GM12801 (cell line): ENCODE results near the gene CPEB3.

ENCODE experiments used
- CTCF ChIP-seq: IDR thresholded peaks from one replicate; pipeline ENCODE4 v1.5.1; 2011; ENCODE audit warnings: control low read depth; ENCODE audit not compliant: insufficient read length; ENCODE audit errors: extremely low read depth

CPEB3 gene

GRCh38 chr10:92305133-92306072 is 14.5 kb upstream of the CPEB3 start:
- no peak for TF ChIP-seq CTCF

- no peak for TF ChIP-seq CTCF
Measured at GRCh38 chr10:92304061-92304460, 13.2 kb upstream of the CPEB3 start.

GRCh38 chr10:92303096-92303495 is 12.2 kb upstream of the CPEB3 start:
- TF ChIP-seq CTCF = no peak

GRCh38 chr10:92298487-92298886 is 7.6 kb upstream of the CPEB3 start:
- TF ChIP-seq CTCF = no peak

- no peak for TF ChIP-seq CTCF
Measured at GRCh38 chr10:92291921-92292845, 1.3 kb upstream of the CPEB3 start.

- no peak for TF ChIP-seq CTCF
Measured at GRCh38 chr10:92291616-92291865, 663 bp upstream of the CPEB3 start.

GRCh38 chr10:92290076-92290836 is 622 bp downstream of the CPEB3 start:
- no peak for TF ChIP-seq CTCF
